H1 (cell line): ENCODE data around the gene GALNT17. TPM values are rescaled to one million over a fixed set of nuclear protein-coding genes. Genes with fewer than 3 reads are reported as not detected.

Source experiments
- CTCF ChIA-PET: fragments of 300-600 bp; sonication (Branson Sonifier 250); formaldehyde crosslinking; loops from one replicate; lab custom pipeline; 2021; ENCODE audit not compliant: partially characterized antibody; lab: Charles Lee
- POLR2A ChIA-PET: fragments of 300-600 bp; sonication (Branson Sonifier 250); formaldehyde crosslinking; loops from one replicate; lab custom pipeline; 2021; ENCODE audit warnings: inconsistent platforms; ENCODE audit not compliant: partially characterized antibody; lab: Charles Lee
- DNase-seq, 2 experiments: peaks; one replicate each; pipeline versions ENCODE4 v3.0.0 to v3.0.0-alpha.2; 2010 to 2022; ENCODE audit warnings: low spot score in 2 of 2, low read depth in 1 of 2, mixed read lengths in 1 of 2
- FAIRE-seq: peaks from 2 replicates; lab custom pipeline; 2011; peaks lifted over from hg19 to GRCh38; lab: Jason Lieb, UNC
- H2AFZ ChIP-seq: 2 replicates; pipeline ENCODE4 v1.8.1; 2012; ENCODE audit warnings: low read length, inconsistent platforms
- H2AK5ac ChIP-seq: 2 replicates; pipeline ENCODE4 v1.6.1; 2013; ENCODE audit warnings: low read depth, low read length
- H2BK120ac ChIP-seq: replicated peaks from 2 replicates; pipeline ENCODE3; 2013; ENCODE audit warnings: low read depth, low read length, inconsistent platforms
- H2BK12ac ChIP-seq: 2 replicates; pipeline ENCODE4 v1.6.1; 2013; ENCODE audit warnings: low read depth, low read length
- H2BK15ac ChIP-seq: 2 replicates; pipeline ENCODE4 v1.6.1; 2013; ENCODE audit warnings: low read length
- H2BK20ac ChIP-seq: 2 replicates; pipeline ENCODE4 v1.6.1; 2013; ENCODE audit warnings: low read length
- H2BK5ac ChIP-seq: 2 replicates; pipeline ENCODE4 v1.6.1; 2013; ENCODE audit warnings: low read depth, low read length
- H3K14ac ChIP-seq: 2 replicates; pipeline ENCODE4 v1.6.1; 2013; ENCODE audit warnings: inconsistent platforms; ENCODE audit not compliant: insufficient read length
- H3K18ac ChIP-seq: 2 replicates; pipeline ENCODE4 v1.6.1; 2013; ENCODE audit warnings: low read length; ENCODE audit errors: extremely low read depth
- H3K23ac ChIP-seq: 2 replicates; pipeline ENCODE4 v1.6.1; 2013; ENCODE audit warnings: inconsistent platforms; ENCODE audit not compliant: insufficient read length
- H3K23me2 ChIP-seq: 2 replicates; pipeline ENCODE4 v1.6.1; 2013; ENCODE audit warnings: low read depth, low read length
- H3K27ac ChIP-seq: 2 replicates; pipeline ENCODE4 v1.6.1; 2011; ENCODE audit warnings: low read depth, low read length, inconsistent platforms
- H3K27me3 ChIP-seq, 4 experiments: replicated peaks in 1 of 4; 1 replicate in 1 of 4; 2 replicates in 3 of 4; pipeline versions ENCODE4 v1.6.1 to v1.8.1; 2011 to 2013; ENCODE audit warnings: low read length in 3 of 4, mild to moderate bottlenecking in 3 of 4, inconsistent platforms in 2 of 4, mixed read lengths in 2 of 4, moderate library complexity in 1 of 4; ENCODE audit not compliant: control insufficient read depth in 3 of 4, insufficient read depth in 3 of 4; ENCODE audit errors: extremely low read depth in 1 of 4
- H3K36me3 ChIP-seq, 4 experiments: 2 replicates each; pipeline versions ENCODE4 v1.6.1 to v1.8.1; 2011 to 2013; ENCODE audit warnings: mild to moderate bottlenecking in 4 of 4, low read length in 3 of 4, moderate library complexity in 2 of 4, control low read depth in 1 of 4, inconsistent platforms in 1 of 4; ENCODE audit not compliant: insufficient read depth in 4 of 4, control insufficient read depth in 2 of 4
- H3K4ac ChIP-seq: replicated peaks from 2 replicates; pipeline ENCODE3; 2013; ENCODE audit warnings: low read length, low read depth, mixed read lengths, inconsistent platforms; ENCODE audit not compliant: insufficient read length
- H3K4me1 ChIP-seq, 4 experiments: replicated peaks in 1 of 4; 1 replicate in 1 of 4; 2 replicates in 3 of 4; pipeline versions ENCODE4 v1.6.1 to v1.8.1; 2011 to 2013; ENCODE audit warnings: low read length in 3 of 4, inconsistent platforms in 2 of 4, mixed read lengths in 1 of 4; ENCODE audit not compliant: insufficient read depth in 4 of 4, control insufficient read depth in 3 of 4
- H3K4me2 ChIP-seq, 2 experiments: 2 replicates each; pipeline versions ENCODE4 v1.6.1 to v1.8.1; 2011 to 2013; ENCODE audit warnings: low read depth in 2 of 2, low read length in 2 of 2, control low read depth in 1 of 2, inconsistent platforms in 1 of 2, mild to moderate bottlenecking in 1 of 2; ENCODE audit not compliant: insufficient read depth in 1 of 2
- H3K4me3 ChIP-seq, 4 experiments: fragments of 200-600, 300-600 bp in 1 of 4; sonication (generic), shearing (Covaris generic), sonication (Bioruptor Twin) in 1 of 4; 2 replicates each; pipeline versions ENCODE4 v1.5.1 to v1.8.1; 2011 to 2016; ENCODE audit warnings: low read length in 4 of 4, low read depth in 3 of 4, control low read depth in 2 of 4, inconsistent platforms in 2 of 4, mild to moderate bottlenecking in 2 of 4, mixed read lengths in 1 of 4, moderate library complexity in 1 of 4; ENCODE audit not compliant: insufficient read depth in 2 of 4; ENCODE audit errors: extremely low read depth in 1 of 4
- H3K56ac ChIP-seq: replicated peaks from 2 replicates; pipeline ENCODE3; 2013; ENCODE audit warnings: low read depth, mild to moderate bottlenecking, mixed read lengths, low read length, inconsistent platforms; ENCODE audit not compliant: insufficient read length
- H3K79me1 ChIP-seq: 2 replicates; pipeline ENCODE4 v1.6.1; 2013; ENCODE audit warnings: low read depth, low read length, control low read depth
- H3K79me2 ChIP-seq, 2 experiments: 2 replicates each; pipeline versions ENCODE4 v1.6.1 to v1.8.1; 2012 to 2013; ENCODE audit warnings: low read length in 2 of 2, mild to moderate bottlenecking in 2 of 2, inconsistent platforms in 1 of 2; ENCODE audit not compliant: insufficient read depth in 2 of 2, control insufficient read depth in 1 of 2
- H3K9ac ChIP-seq, 4 experiments: replicated peaks in 1 of 4; 1 replicate in 1 of 4; 2 replicates in 3 of 4; pipeline versions ENCODE4 v1.6.1 to v1.8.1; 2011 to 2013; ENCODE audit warnings: low read depth in 3 of 4, low read length in 3 of 4, control low read depth in 2 of 4, mild to moderate bottlenecking in 2 of 4, moderate library complexity in 2 of 4, inconsistent platforms in 1 of 4; ENCODE audit errors: extremely low read depth in 1 of 4
- H3K9me3 ChIP-seq, 2 experiments: 2 replicates each; pipeline versions ENCODE4 v1.6.1 to v1.8.1; 2012 to 2013; ENCODE audit warnings: mild to moderate bottlenecking in 2 of 2, moderate library complexity in 2 of 2, control low read depth in 1 of 2, inconsistent platforms in 1 of 2, low read depth in 1 of 2, low read length in 1 of 2, mixed read lengths in 1 of 2; ENCODE audit not compliant: insufficient read depth in 2 of 2
- H4K20me1 ChIP-seq, 2 experiments: replicated peaks in 1 of 2; 2 replicates each; pipeline versions ENCODE3 to v1.8.1; 2011 to 2013; ENCODE audit warnings: inconsistent platforms in 2 of 2, low read length in 2 of 2, mild to moderate bottlenecking in 1 of 2; ENCODE audit not compliant: insufficient read depth in 2 of 2, control insufficient read depth in 1 of 2
- H4K5ac ChIP-seq: 2 replicates; pipeline ENCODE4 v1.6.1; 2013; ENCODE audit warnings: low read length, low read depth, mixed read lengths, inconsistent platforms; ENCODE audit not compliant: insufficient read length
- H4K8ac ChIP-seq: 2 replicates; pipeline ENCODE4 v1.8.0; 2013; ENCODE audit warnings: mild to moderate bottlenecking, moderate library complexity, low read length, inconsistent platforms; ENCODE audit not compliant: insufficient read depth; ENCODE audit errors: extremely low read depth
- H4K91ac ChIP-seq: replicated peaks from 2 replicates; pipeline ENCODE3; 2013; ENCODE audit warnings: low read length, mixed read lengths, inconsistent platforms; ENCODE audit not compliant: insufficient read length
- BACH1 ChIP-seq: IDR thresholded peaks from 2 replicates; pipeline ENCODE4 v1.6.1; 2012; ENCODE audit warnings: low read length, improper control_type of control experiment
- RAD21 ChIP-seq, 2 experiments: IDR thresholded peaks in 1 of 2; conservative IDR thresholded peaks in 1 of 2; 2 replicates each; pipeline ENCODE4 v1.6.1; 2011; ENCODE audit warnings: low read depth in 2 of 2, low read length in 2 of 2, improper control_type of control experiment in 1 of 2, inconsistent platforms in 1 of 2, mild to moderate bottlenecking in 1 of 2, moderate library complexity in 1 of 2
- WGBS, 2 experiments: shearing (Covaris generic) in 1 of 2; methylation state at CpG; one replicate each; pipeline versions ENCODE4 v1.1.6 to v1.1.7; 2013 to 2015; ENCODE audit warnings: low lambda C conversion rate in 2 of 2, mixed read lengths in 2 of 2, inconsistent platforms in 1 of 2, low coverage in 1 of 2, missing lambda C conversion rate in 1 of 2; ENCODE audit not compliant: insufficient replicate concordance in 2 of 2, insufficient coverage in 1 of 2, insufficient read length in 1 of 2; ENCODE audit errors: extremely low coverage in 1 of 2, missing lambda C conversion rate in 1 of 2; 5-methylcytosine and 5-hydroxymethylcytosine counted together
- polyA plus RNA-seq, 7 experiments: library from polyadenylated mRNA; depleted of rRNA in 3 of 7; stranded (reverse) in 5 of 7; unstranded in 2 of 7; fragments of >200 nt in 5 of 7; fragments of 200-250 nt in 2 of 7; gene quantifications; 1 replicate in 5 of 7; 2 replicates in 1 of 7; 4 replicates in 1 of 7; pipeline versions ENCODE4 v1.2.1 to v1.2.3, GENCODE V29; 2011 to 2013; ENCODE audit warnings: missing spikeins in 2 of 7, mixed read lengths in 2 of 7
- total RNA-seq: library from RNA; stranded (reverse); fragmentation: NEBNext Ultra II Directional; extraction: Animal tissue kit (Norgen Biotek cat#: 25700); gene quantifications from 2 replicates; pipeline ENCODE4 v1.2.1, GENCODE V29; 2021

The GALNT17 gene
- total and polyA plus RNA-seq, 2 of the 8 experiments (the other 6 are each of a cell fraction or from before 2014, with no cell fraction given) = 37.7 to 47.0 TPM

- Histone ChIP-seq H4K91ac (no peak overlapping the region), H2AK5ac (no peak overlapping the region), H3K27me3 (no peaks in the 10 kb centered on the region), H4K5ac (no peak overlapping the region), H3K79me1 (peaks cover 3% of the 10 kb centered on the region; the same call in 1 of the 2 replicates), H3K18ac (peak overlapping the region; percentile 52; the same call in 1 of the 2 replicates), H2AFZ (no peak overlapping the region), H3K36me3 (no peaks in the 10 kb centered on the region), H2BK12ac (no peak overlapping the region), H3K23me2 (no peaks in the 10 kb centered on the region), H3K79me2 (peaks cover 0 to 45% of the 10 kb centered on the region in 2 experiments; a peak in 1 of 4 replicates), H3K56ac (no peak overlapping the region), H3K14ac (no peak overlapping the region), H3K4me1 (peaks cover 4 to 10% (median 6%) of the 10 kb centered on the region in 4 experiments; a peak in 5 of 7 replicates), H3K4me3 (no peak overlapping the region), H3K27ac (no peak overlapping the region), H4K20me1 (no peaks in the 10 kb centered on the region), H3K4ac (no peak overlapping the region), H2BK5ac (no peak overlapping the region), H3K4me2 (no peak overlapping the region), H3K9ac (no peak overlapping the region), H2BK15ac (no peak overlapping the region), H2BK120ac (no peak overlapping the region), H3K23ac (no peak overlapping the region), H2BK20ac (no peak overlapping the region), H4K8ac (no peak overlapping the region), H3K9me3 (peaks cover 3 to 6% of the 10 kb centered on the region in 2 experiments; a peak in 1 of 4 replicates)
- no peak for TF ChIP-seq BACH1
- TF ChIP-seq RAD21 (IDR thresholded peaks at IDR 0.05 in 1 of 2, conservative IDR thresholded peaks at IDR 0.05 in 1 of 2; ENCODE audit: low read depth in 2 of 2, low read length in 2 of 2) = peak in 1 of 2 experiments; percentile 15; a peak in 1 of 4 replicates
- DNase-seq (peak in 1 of 2 experiments; percentile 5), FAIRE-seq (no peak)
- ChIA-PET CTCF (interaction anchor here (0.6 to 1.5 kb wide), 2 partner anchors 37 to 1025 kb away, joined by 3 read pairs; no protein-coding TSS in a partner anchor), POLR2A (interaction anchor here (0.7 kb wide), 1 partner anchor 15 kb away, joined by 3 read pairs; no protein-coding TSS in a partner anchor)
- WGBS, 2 experiments = 66% methylated on average over 2 of the region's 2 CpGs; no CpG with 5 or more reads in 1 of the 2 experiments
Measured at GRCh38 chr7:71364551-71364950, 232.6 kb downstream of the GALNT17 start.
